Measurements from ENCODE around the gene KIF5C.

DNA sequence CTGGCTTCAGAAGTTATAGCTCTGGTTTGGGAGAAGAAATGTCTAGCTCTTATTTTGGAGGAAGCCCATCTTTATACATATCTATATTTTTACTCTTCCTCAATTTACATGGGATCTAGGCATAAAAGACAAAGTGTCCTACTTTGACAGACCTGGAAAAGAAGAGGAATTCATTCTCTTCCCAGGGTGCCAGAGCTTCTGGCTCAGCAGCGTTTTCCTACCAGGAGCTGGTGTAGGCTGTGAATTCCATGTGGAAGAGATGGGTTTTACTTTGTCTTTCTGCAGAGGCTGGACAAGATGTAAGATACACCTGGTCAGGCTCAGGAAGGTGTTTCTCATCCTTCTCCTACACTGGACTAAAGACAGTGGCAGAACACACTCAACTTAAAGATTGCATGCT, 113.3 kb downstream of the KIF5C start:
- TF ChIP-seq, protein P1, sequence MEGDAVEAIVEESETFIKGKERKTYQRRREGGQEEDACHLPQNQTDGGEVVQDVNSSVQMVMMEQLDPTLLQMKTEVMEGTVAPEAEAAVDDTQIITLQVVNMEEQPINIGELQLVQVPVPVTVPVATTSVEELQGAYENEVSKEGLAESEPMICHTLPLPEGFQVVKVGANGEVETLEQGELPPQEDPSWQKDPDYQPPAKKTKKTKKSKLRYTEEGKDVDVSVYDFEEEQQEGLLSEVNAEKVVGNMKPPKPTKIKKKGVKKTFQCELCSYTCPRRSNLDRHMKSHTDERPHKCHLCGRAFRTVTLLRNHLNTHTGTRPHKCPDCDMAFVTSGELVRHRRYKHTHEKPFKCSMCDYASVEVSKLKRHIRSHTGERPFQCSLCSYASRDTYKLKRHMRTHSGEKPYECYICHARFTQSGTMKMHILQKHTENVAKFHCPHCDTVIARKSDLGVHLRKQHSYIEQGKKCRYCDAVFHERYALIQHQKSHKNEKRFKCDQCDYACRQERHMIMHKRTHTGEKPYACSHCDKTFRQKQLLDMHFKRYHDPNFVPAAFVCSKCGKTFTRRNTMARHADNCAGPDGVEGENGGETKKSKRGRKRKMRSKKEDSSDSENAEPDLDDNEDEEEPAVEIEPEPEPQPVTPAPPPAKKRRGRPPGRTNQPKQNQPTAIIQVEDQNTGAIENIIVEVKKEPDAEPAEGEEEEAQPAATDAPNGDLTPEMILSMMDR (IDR thresholded peaks at IDR 0.05), result no peak
- TF ChIP-seq ZFX (IDR thresholded peaks at IDR 0.05; ENCODE audit: borderline replicate concordance), result no peak
